ENCODE results near the gene C10orf90.

C10orf90 gene

GRCh38 chr10:126596472-126597016 is 73.9 kb downstream of the C10orf90 start:
- no peak for TF ChIP-seq CTCF (IDR thresholded peaks at IDR 0.05; ENCODE audit: low read depth, low read length)
- no peak for TF ChIP-seq MYC (IDR thresholded peaks at IDR 0.05; ENCODE audit: low read depth, low read length)
- TF ChIP-seq MAX (IDR thresholded peaks at IDR 0.05; ENCODE audit: low read depth, low read length) = no peak
- no peak for TF ChIP-seq POLR2A (IDR thresholded peaks at IDR 0.05; ENCODE audit: extremely low read depth, insufficient read length)
- no peak overlapping the region for H3K4me3 ChIP-seq (ENCODE audit: low read depth, low read length)
- no peak for DNase-seq (ENCODE audit: low read depth)

- no peak for DNase-seq (ENCODE audit: low read depth)
- no peak for TF ChIP-seq POLR2A (IDR thresholded peaks at IDR 0.05; ENCODE audit: extremely low read depth, insufficient read length)
- no peak for TF ChIP-seq MYC (IDR thresholded peaks at IDR 0.05; ENCODE audit: low read depth, low read length)
- no peak for TF ChIP-seq CTCF (IDR thresholded peaks at IDR 0.05; ENCODE audit: low read depth, low read length)
- TF ChIP-seq MAX (IDR thresholded peaks at IDR 0.05; ENCODE audit: low read depth, low read length) = no peak
- no peak overlapping the region for H3K4me3 ChIP-seq (ENCODE audit: low read depth, low read length)
Measured at GRCh38 chr10:126595160-126595559, 75.3 kb downstream of the C10orf90 start.

- no peak for DNase-seq (ENCODE audit: low read depth)
- H3K4me3 ChIP-seq (ENCODE audit: low read depth, low read length) = no peak overlapping the region
- no peak for TF ChIP-seq MAX (IDR thresholded peaks at IDR 0.05; ENCODE audit: low read depth, low read length)
- TF ChIP-seq POLR2A (IDR thresholded peaks at IDR 0.05; ENCODE audit: extremely low read depth, insufficient read length) = no peak
- no peak for TF ChIP-seq MYC (IDR thresholded peaks at IDR 0.05; ENCODE audit: low read depth, low read length)
- TF ChIP-seq CTCF (IDR thresholded peaks at IDR 0.05; ENCODE audit: low read depth, low read length) = no peak
Measured at GRCh38 chr10:126593968-126594701, 76.4 kb downstream of the C10orf90 start.

GRCh38 chr10:126592901-126593300 is 77.6 kb downstream of the C10orf90 start:
- TF ChIP-seq POLR2A (IDR thresholded peaks at IDR 0.05; ENCODE audit: extremely low read depth, insufficient read length) (no peak), MYC (IDR thresholded peaks at IDR 0.05; ENCODE audit: low read depth, low read length) (no peak)

GRCh38 chr10:126588024-126588423 is 82.5 kb downstream of the C10orf90 start:
- TF ChIP-seq MAX (IDR thresholded peaks at IDR 0.05; ENCODE audit: low read depth, low read length) (no peak), CTCF (IDR thresholded peaks at IDR 0.05; ENCODE audit: low read depth, low read length) (no peak), MYC (IDR thresholded peaks at IDR 0.05; ENCODE audit: low read depth, low read length) (no peak), POLR2A (IDR thresholded peaks at IDR 0.05; ENCODE audit: extremely low read depth, insufficient read length) (no peak)
- DNase-seq (ENCODE audit: low read depth) = no peak
- no peak overlapping the region for H3K4me3 ChIP-seq (ENCODE audit: low read depth, low read length)

More at GRCh38 chr10:126592901-126593300, 77.6 kb downstream of the C10orf90 start:
- DNase-seq (ENCODE audit: low read depth) = no peak
- H3K4me3 ChIP-seq (ENCODE audit: low read depth, low read length) = no peak overlapping the region

GRCh38 chr10:126586878-126587277 is 83.6 kb downstream of the C10orf90 start:
- no peak for TF ChIP-seq POLR2A (IDR thresholded peaks at IDR 0.05; ENCODE audit: extremely low read depth, insufficient read length)
- TF ChIP-seq CTCF (IDR thresholded peaks at IDR 0.05; ENCODE audit: low read depth, low read length) = no peak
- TF ChIP-seq MAX (IDR thresholded peaks at IDR 0.05; ENCODE audit: low read depth, low read length) = no peak
- TF ChIP-seq MYC (IDR thresholded peaks at IDR 0.05; ENCODE audit: low read depth, low read length) = no peak
- no peak for DNase-seq (ENCODE audit: low read depth)
- H3K4me3 ChIP-seq (ENCODE audit: low read depth, low read length) = no peak overlapping the region
